ENCODE data around the gene MTA3.
"Not testable (repeated sequence)": the region's sequence is repeated elsewhere in the genome, so short reads cannot be mapped to it uniquely, and the experiment has no call there.

Gene MTA3

DNA sequence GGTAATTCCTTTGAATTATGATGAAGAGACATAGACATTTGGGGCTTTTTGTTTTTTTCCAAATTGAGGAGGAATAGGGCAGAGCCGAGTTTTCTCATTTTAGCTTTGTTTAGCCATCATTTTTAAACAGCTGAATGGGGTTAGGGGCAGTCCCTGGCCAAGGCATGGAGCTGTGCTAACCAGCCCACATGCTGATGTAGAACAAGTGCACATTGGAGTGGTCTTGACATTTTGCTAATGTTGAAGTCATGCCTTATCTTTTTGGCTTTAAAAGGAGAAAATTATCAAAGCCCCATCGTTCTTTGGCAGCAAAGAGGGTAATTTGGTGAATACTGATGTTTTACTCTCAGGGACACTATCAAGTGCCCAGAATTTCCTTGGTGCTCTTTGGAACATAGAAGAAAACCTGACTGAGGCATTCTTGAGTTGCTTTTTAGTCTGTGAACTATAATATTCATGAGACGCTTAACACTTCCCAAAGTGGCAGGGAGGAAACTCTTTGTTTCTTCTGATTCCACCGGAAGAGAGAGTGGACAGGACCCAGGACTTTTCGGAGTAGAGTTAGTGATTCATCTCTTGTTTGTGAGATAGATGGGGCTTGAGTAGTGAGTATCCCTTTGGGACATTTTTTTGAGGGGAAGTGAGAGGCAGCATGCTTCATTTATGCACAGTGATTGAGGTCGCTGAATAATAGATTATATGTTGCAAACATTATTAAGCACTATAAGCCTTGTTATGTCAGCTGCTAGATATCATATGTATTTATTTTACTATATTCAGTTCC lies 45.0 kb downstream of the MTA3 start:
- no peak for DNase-seq (ENCODE audit: low spot score)

DNA sequence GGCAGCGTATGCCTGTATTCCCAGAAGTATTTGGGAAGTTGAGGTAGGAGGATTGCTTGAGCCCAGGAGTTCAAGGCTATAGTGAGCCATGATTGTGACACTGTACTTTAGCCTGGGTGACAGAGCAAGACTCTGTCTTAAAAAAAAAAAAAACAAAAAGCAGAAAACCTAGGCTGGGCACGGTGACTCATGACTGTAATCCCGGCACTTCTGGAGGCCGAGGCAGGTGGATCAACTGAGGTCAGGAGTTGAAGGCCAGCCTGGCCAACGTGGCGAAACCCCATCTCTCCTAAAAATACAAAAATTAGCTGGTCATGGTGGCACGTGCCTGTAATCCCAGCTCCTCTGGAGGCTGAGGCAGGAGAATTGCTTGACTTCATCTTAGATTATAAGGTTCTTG lies 46.4 kb downstream of the MTA3 start:
- DNase-seq (ENCODE audit: low spot score) = no peak

DNA sequence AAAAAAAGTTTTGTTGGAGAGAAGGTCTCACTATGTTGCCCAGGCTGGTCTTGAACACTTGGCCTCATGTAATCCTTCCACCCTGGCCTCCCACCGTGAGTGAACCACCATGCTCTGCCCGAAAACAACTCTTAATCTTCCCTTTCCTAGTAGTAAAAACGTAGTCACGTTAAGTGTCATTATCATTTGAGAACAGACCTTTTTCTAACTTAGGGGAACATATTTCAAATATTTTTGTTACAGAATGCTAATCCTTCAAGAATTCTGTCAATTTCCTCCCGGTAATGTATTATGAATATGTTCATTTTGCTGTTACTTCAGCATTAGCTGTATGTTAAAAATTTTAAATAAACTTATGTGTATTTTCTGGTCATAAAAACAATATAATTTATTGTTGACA lies 49.7 kb downstream of the MTA3 start:
- DNase-seq (ENCODE audit: low spot score) = no peak

DNA sequence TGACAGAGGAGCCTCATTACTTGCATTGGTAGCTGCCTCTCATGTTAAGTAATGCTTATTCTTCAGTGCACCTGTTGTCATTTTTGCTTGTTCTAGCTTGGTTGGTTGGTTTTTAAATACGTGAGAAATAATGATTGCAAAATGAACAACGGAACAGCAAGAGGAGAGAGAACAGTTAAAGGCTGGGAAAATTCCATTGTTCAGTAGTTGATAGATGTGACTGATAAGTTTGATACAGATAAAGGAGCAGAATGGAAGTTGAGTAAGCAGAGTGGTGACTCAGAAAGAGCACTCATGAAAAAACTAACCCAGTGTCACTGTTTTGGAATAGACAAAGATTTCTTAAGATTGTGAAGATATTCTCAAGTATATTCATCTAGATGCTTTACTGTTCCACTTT lies 50.5 kb downstream of the MTA3 start:
- peak; percentile 37 for DNase-seq (ENCODE audit: low spot score)

DNA sequence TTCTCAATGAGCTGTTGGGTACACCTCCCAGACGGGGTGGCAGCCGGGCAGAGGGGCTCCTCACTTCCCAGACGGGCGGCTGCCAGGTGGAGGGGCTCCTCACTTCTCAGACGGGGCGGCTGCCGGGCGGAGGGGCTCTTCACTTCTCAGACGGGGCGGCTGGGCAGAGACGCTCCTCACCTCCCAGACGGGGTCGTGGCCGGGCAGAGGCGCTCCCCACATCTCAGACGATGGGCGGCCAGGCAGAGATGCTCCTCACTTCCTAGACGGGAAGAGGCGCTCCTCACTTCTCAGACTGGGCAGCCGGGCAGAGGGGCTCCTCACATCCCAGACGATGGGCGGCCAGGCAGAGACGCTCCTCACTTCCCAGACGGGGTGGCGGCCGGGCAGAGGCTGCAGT lies 53.2 kb downstream of the MTA3 start:
- DNase-seq (ENCODE audit: low spot score) = not testable (repeated sequence)

DNA sequence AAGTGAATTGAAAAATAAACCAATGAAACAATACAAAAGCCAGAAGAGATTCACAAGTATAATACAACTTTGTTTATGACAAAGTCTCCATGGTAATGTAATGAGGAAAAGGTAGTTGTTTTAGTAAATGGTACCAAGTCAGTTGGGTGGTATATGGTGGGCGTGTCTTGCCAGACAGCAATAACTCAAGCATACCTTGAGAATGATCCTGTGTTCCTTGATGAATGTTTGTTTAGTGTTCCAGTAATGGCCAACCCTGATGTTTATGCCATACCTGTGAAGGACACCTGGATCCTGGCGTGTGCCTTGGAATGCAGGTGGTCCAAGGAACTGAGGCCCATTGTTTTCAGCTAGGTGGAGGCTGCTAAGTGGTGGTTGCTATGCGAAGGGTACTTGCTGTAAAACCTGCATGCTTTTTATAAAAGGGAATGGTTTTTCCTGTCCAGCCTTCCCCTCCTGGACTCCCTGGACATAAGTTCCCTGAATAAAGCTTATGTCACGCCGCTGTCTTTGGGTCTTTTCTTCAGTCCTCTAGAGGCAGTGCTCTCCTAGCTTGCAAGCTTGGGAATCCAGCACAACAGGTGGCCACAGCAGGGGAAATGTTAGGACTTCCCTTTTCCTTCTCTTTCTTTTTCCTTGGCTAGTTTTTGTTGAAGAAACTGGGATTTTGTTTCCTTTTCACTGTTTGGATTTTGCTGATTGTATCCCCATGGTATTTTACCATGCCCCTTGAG lies 54.7 kb downstream of the MTA3 start:
- no peak for DNase-seq (ENCODE audit: low spot score)

DNA sequence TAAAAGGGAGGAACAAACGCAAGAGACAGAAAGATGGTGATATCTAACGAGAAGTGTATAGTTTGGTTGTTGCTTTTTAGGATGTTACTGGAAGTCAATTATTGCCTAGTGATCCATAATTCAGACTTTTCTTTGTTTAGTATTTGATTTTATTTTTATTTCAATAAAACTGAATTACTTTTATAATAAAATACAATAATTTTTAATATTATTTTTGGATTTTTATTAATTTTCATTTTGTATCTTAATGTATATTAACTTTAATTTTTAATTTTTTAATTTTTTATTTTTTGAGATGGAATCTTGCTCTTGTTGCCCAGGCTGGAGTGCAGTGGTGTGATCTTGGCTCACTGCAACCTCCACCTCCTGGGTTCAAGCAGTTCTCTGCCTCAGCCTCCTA lies 55.6 kb downstream of the MTA3 start:
- no peak for DNase-seq (ENCODE audit: low spot score)

DNA sequence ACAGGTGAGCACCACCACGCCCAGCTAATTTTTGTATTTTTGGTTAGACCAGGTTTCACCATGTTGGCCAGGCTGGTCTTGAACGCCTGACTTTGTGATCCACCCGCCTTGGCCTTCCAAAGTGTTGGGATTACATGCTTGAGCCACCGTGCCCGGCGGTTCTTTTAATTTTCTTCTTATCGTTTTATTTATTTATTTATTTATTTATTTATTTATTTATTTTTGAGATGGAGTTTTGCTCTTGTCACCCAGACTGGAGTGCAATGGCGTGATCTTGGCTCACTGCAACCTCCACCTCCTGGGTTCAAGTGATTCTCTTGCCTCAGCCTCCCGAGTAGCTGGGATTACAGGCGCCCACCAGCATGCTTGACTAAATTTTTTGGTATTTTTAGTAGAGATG lies 59.6 kb downstream of the MTA3 start:
- DNase-seq (ENCODE audit: low spot score) = not testable (repeated sequence)

DNA sequence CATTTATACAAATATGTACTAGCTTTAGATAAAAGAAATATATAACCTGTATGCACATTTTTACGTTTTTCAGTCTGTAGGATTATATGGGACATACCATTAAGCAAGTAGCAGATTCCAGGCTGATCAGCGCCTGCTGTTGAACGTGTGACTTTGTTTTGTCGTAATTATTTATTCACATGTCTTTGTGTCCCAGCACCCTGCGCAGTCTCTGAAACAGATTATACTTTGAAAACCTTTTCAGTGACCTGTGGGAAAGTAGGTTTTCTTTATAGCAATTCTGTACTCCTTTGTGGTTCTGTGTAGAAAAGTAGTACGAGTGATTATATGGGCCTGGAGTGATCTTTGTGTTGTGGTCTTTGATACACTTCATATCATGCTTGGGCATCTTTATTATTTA lies 68.5 kb downstream of the MTA3 start:
- no peak for DNase-seq (ENCODE audit: low spot score)

DNA sequence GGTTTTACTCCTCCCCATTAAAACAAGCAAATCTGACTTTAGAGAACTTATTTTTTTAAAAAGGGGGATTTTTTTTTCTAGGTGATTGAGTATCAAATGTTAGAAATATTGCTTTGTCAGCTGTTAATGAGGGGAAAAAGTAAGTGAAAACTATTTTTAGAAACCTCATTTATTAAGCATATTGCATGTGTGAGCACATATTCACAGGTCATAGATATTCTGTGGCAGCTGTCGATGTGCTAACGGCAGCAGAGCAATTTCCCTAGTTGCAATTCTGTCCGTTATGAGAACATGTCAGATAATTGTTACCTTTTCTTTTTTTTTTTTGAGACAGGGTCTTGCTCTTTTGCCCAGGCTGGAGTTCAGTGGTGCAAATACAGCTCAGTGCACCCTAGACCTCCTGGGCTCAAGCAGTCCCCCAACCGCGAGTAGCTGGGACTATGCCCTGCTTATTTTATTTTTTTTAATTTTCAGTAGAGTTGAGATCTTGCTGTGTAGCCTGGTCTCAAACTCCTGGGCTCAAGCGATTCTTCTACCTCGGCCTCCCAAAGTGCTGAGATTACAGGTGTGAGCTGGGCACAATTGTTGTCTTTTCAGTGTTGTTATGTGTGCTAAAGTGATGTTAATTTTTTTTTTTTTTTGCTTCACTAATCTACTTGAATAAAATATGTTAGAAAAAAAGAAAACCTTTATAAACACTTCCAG lies 69.8 kb downstream of the MTA3 start:
- no peak for DNase-seq (ENCODE audit: low spot score)

DNA sequence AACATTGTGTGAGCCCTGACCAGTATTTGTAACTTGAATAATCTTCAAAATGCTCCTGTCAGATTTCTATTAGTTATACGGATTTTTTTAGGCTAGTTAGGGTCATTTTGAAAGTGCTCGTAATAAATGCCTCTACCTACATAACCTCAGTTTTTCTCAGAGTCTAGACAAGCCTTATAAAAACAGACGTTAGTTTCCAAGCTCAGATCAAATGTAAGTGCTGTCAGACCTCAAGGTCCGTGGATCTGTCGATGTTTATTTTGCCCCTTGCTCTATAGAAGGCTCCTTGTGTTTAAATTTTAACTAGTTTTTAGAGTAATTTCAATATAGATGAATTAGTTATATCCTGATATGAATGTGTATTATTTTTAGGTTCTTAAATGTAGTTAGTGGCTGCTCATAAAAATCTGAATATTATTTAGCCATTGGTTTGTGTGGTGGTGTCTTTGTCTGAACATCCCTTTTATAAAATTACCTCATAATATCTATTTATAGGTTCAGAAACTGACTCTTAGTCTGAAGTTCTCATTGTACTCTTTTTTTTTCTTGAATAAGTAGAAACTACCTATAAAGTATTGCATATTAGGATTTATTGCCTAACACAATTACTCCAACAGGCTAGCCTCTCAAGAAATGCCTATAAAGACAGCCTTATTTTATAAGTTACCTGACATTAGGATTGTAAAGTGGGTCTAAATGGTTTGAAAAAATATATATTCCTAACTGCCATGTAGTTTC lies 71.1 kb downstream of the MTA3 start:
- DNase-seq (ENCODE audit: low spot score) = no peak

DNA sequence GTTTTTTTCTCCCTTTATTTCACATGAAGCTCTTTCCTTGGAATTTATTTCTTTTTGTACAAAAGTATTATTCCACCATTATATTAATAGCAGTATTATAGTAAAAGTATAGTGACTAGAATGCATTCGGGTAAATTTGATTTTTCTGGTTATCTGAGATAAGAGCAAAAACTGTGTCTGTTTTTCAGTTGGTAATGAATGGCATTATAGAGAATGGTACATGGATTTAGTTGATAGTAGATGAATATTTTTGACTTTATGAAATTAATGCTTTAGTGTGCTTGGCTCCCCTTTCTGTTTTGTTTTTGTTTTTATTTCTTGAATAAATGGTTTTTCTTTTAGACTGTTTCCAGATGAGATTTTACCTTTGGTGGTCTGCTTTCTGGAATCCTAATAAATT lies 71.8 kb downstream of the MTA3 start:
- DNase-seq (ENCODE audit: low spot score) = no peak

DNA sequence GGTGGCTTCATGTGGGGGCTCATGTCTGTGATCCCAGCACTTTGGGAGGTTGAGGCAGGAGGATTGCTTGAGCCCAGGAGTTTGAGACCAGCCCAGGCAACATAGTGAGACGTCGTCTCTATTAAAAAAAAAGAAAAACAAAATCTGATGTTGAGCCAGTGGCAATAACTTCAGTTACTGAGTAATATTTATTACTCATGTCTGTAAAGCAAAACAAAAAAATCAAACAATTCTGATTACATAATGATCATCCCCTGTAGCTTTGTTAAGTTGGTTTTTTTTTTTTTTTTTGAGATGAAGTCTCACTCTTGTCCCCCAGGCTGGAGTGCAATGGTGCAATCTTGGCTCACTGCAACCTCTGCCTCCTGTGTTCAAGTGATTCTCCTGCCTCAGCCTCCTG lies 73.9 kb downstream of the MTA3 start:
- DNase-seq (ENCODE audit: low spot score) = not testable (repeated sequence)

DNA sequence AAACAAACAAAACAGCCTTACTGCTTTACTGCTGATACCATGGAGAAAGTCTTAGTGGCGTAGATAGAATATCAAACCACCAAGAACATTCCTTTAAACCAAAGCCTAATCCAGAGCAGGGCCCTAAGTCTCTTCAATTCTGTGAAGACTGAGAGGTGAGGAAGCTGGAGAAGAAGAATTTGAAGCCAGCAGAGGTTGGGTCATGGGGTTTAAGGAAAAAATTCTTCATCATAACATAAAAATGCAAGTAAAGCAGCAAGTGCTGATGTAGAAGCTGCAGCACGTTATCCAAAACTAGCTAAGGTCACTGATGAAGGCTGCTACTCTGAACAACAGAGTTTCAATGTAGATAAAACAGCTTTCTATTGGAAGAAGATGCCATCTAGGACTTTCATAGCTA lies 77.1 kb downstream of the MTA3 start:
- DNase-seq (ENCODE audit: low spot score) = no peak

DNA sequence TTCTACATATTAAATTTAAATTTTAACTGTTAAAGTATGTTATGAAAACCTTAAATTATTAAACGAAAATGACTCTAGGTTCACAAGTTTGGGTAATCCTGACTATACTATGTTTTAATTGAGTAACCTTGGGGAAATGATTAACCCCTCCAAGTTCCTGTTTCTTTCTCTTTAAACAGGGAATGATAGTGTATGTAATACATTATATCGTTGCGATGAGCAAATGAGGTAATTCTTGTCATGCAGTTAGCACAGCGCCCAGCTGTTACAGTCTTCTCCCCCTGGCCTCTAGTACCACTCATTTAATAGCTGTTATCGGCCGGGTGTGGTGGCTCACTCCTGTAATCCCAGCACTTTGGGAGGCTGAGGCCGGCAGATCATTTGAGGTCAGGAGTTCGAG lies 80.4 kb downstream of the MTA3 start:
- no peak for DNase-seq (ENCODE audit: low spot score)

DNA sequence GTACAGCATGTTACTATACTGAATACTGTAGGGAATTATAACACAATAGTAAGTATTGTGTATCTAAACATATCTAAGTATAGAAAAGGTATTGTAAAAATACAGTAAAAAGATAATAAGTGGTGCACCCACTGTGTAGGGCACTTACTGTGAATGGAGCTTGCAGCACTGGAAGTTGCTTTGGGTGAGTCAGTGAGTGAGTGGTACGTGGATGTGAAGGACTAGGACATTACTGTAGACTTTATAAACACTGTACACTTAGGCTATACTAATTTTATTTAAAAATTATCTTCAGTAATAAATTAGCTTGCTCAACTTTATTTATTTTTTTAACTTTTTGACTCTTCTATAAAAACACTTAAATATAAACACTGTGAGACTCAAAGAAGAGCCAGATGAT lies 82.6 kb downstream of the MTA3 start:
- no peak for DNase-seq (ENCODE audit: low spot score)

DNA sequence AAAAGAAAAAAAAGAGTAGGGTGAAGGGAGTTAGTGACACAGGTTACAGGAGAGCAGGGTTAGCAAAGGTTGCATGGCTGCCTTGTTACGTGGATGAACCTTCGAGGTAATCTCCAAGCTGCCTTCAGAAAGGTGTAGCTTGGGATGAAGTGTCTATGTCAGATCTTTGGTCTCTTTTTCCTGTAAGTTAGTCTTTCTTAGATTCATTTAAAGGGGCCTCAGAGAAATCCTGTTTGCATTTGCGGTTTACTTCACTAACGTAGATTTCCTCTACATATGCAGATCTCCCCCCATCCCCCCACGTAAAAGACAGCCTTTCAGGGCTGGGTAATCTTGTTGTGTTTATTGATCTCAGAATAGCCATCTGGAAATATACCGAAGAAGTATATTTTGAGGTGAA lies 83.7 kb downstream of the MTA3 start:
- no peak for DNase-seq (ENCODE audit: low spot score)

DNA sequence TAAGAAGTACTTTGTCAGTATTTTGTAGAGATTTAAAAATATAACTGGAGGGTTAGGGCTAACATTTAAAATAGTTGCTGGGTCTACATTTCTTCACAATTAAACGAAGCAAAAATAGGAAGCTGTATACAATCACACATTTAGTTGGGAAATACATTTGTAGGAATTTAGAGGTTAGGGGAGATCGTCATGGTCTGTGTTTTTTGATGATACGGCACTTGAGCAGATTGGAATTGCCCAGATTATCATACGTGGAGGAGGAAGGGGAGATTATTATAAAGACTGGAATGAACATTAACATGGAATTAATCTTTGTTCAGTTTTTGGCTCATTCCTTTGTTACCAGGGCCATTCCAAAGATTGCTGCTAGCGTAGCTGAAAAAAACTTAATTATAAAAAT lies 84.6 kb downstream of the MTA3 start:
- no peak for DNase-seq (ENCODE audit: low spot score)

DNA sequence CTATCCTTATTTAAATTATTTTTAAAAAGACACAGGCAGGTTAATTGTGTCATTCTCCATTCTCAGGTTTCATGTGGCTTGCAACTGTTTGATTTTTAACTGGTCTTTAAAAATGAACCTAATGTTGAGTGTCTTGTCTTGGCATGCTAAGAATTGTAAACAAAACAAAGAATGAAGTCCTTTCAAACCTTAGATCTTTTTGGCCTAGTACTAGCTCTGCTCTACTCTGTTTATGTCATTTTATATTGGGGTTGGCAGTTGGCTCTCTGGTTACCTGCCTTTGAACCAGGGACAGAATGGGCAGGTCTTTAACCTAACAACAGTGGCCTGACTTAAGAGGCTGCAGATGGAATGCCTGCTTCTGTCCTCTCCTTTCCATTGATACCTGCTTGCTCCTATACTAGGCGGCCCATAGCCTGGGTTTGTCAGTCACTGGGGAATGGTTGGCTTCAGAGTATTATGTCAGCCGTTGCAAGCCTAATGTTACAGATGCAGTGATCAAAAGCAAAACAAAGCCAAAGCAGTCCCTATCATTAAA lies 85.5 kb downstream of the MTA3 start:
- no peak for DNase-seq (ENCODE audit: low spot score)

DNA sequence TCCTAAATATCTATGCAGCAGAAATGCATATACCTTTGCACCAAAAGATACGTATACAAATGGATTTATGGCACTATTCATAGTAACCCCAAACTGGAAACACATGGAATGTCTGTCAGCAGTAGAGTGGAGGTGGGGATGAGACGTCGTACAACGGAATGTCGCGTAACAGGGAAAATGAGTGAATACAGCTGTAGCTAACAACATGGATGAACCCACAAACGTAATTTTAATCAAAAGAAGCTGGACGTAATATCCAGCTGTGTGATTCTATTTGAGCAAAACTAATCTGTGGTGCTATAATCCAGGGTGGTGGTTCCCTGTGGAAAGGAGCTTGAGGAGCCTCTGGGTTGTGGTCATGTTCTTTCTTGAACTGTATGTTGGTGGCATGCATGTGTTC lies 89.9 kb downstream of the MTA3 start:
- no peak for DNase-seq (ENCODE audit: low spot score)

DNA sequence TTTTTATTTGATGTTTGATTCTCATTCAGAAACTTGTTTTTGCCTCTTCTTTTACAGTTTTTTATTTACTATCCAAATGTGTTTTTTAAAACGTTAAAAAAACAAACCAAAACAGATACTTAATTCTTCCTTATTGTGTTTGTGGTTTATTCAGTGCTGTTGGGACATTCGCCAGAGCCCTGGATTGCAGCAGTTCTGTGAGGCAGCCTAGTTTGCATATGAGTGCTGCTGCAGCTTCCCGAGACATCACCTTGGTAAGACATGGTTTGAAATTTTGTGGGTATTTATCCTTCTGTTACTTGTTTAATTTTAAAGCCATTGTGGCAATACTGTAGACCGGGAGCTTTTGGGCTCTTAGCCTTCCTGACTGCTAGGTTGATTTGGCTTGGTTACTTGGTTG lies 91.2 kb downstream of the MTA3 start:
- peak; percentile 11 for DNase-seq (ENCODE audit: low spot score)

DNA sequence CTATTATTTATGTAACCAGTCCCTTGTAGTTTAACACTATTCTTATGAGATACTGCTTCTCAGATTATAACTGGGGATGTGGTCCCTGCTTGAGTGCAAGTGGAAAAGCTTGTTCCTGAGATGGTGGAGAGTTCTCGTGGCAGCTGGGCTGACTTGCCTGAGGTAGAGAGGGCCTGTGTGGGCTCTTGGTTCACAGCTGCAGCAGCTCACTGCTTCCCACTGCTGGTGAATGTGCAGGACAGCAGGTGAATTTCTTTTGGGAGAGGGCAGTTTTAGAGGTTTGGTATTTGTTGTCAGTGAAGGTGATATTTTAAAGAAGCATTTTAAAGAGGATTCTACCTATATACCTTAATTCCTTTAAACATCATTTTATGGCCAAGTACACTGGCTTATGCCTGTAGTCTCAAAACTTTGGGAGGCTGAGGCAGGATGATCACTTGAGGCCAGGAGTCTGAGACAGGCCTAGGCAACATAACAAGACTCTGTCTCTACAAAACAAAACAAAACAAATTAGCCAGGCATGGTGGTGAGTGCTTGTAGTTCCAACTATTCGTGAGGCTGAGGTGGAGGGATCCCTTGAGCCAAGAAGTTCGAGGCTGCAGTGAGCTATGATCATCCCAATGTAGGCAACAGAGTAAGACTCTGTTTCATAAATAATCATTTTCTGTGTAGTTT lies 94.8 kb downstream of the MTA3 start:
- DNase-seq (ENCODE audit: low spot score) = peak; percentile 91
